Naive B cell (primary cell): Measurements from ENCODE around the gene CYP2W1. TPM values are rescaled to one million over a fixed set of nuclear protein-coding genes. Genes with fewer than 3 reads are reported as not detected.
A peak's percentile ranks its signal among the peaks of the same experiment; 100 is the strongest.

Source experiments
- ATAC-seq, 2 donors: fragments of 150-1000 bp; cut with Tn5 transposase; 2 replicates each; pipeline ENCODE4 v1.10.0; 2021; ENCODE audit warnings: low read depth in 2 of 2, mild to moderate bottlenecking in 2 of 2, moderate library complexity in 2 of 2
- DNase-seq: peaks from one replicate; pipeline ENCODE4 v3.0.0; 2022
- H3K27ac Mint-ChIP-seq, 6 donors: one replicate each; pipeline ENCODE4 v1.8.0; 2020 to 2022; ENCODE audit warnings: mild to moderate bottlenecking in 6 of 6, mixed read lengths in 6 of 6, moderate library complexity in 5 of 6, inconsistent platforms in 2 of 6
- H3K27me3 Mint-ChIP-seq, 3 donors: one replicate each; pipeline ENCODE4 v1.8.0; 2021 to 2022; ENCODE audit warnings: mixed read lengths in 3 of 3, mild to moderate bottlenecking in 1 of 3
- H3K36me3 Mint-ChIP-seq, 2 donors: one replicate each; pipeline ENCODE4 v1.8.0; 2020 to 2022; ENCODE audit warnings: mixed read lengths in 2 of 2, inconsistent platforms in 1 of 2, mild to moderate bottlenecking in 1 of 2
- H3K4me1 Mint-ChIP-seq, 3 donors: one replicate each; pipeline ENCODE4 v1.8.0; 2020 to 2022; ENCODE audit warnings: mixed read lengths in 3 of 3, inconsistent platforms in 1 of 3, mild to moderate bottlenecking in 1 of 3, moderate library complexity in 1 of 3
- H3K4me3 Mint-ChIP-seq, 8 donors: one replicate each; pipeline ENCODE4 v1.8.0; 2020 to 2022; ENCODE audit warnings: mild to moderate bottlenecking in 8 of 8, mixed read lengths in 8 of 8, moderate library complexity in 8 of 8, inconsistent platforms in 2 of 8
- H3K9me3 Mint-ChIP-seq, 7 donors: one replicate each; pipeline ENCODE4 v1.8.0; 2020 to 2022; ENCODE audit warnings: mixed read lengths in 7 of 7, mild to moderate bottlenecking in 5 of 7, inconsistent platforms in 2 of 7, moderate library complexity in 1 of 7
- polyA plus RNA-seq, 6 donors: library from polyadenylated mRNA; unstranded; fragments of 300-500 nt; fragmentation: Illumina TruSeq; gene quantifications; one replicate each; pipeline ENCODE4 v1.2.3, GENCODE V29; 2021; ENCODE audit warnings: low read depth in 6 of 6

The CYP2W1 gene
- polyA plus RNA-seq, 6 donors from 2014 or later: not detected

GRCh38 chr7:986766-987751, 4.1 kb downstream of the CYP2W1 start:
- Mint-ChIP-seq H3K27ac (no peak overlapping the region), H3K9me3 (no peaks in the 10 kb centered on the region), H3K27me3 (peaks cover 0 to 26% (median 16%) of the 10 kb centered on the region in 3 donors), H3K4me3 (no peak overlapping the region), H3K36me3 (no peaks in the 10 kb centered on the region), H3K4me1 (no peaks in the 10 kb centered on the region)
- ATAC-seq (no peak), DNase-seq (no peak)

- no peak overlapping the region for H3K27ac Mint-ChIP-seq
- no peak overlapping the region for H3K4me3 Mint-ChIP-seq
- ATAC-seq (no peak), DNase-seq (no peak)
- peaks cover under 1 to 2% (median 2%) of the 10 kb centered on the region in 3 donors for H3K4me1 Mint-ChIP-seq
- H3K27me3 Mint-ChIP-seq: peaks cover 0 to 26% (median 16%) of the 10 kb centered on the region in 3 donors
- no peaks in the 10 kb centered on the region for H3K9me3 Mint-ChIP-seq
- H3K36me3 Mint-ChIP-seq: no peaks in the 10 kb centered on the region
These were observed 4.9 kb downstream of the CYP2W1 start for GRCh38 chr7:987909-988308.

- H3K36me3 Mint-ChIP-seq: no peaks in the 10 kb centered on the region
- DNase-seq (no peak), ATAC-seq (no peak)
- H3K27ac Mint-ChIP-seq: no peak overlapping the region
- peaks cover 5 to 7% (median 6%) of the 10 kb centered on the region in 3 donors for H3K4me1 Mint-ChIP-seq
- H3K9me3 Mint-ChIP-seq: no peaks in the 10 kb centered on the region
- peaks cover 0 to 26% (median 16%) of the 10 kb centered on the region in 3 donors for H3K27me3 Mint-ChIP-seq
- no peak overlapping the region for H3K4me3 Mint-ChIP-seq
These were observed 5.5 kb downstream of the CYP2W1 start for GRCh38 chr7:988426-988911.

GRCh38 chr7:988963-989529, 6.1 kb downstream of the CYP2W1 start:
- Mint-ChIP-seq H3K27me3 (peaks cover 0 to 26% (median 16%) of the 10 kb centered on the region in 3 donors), H3K9me3 (no peaks in the 10 kb centered on the region), H3K27ac (no peak overlapping the region), H3K4me1 (peaks cover 5 to 8% (median 6%) of the 10 kb centered on the region in 3 donors), H3K36me3 (no peaks in the 10 kb centered on the region), H3K4me3 (no peak overlapping the region)
- DNase-seq: no peak
- ATAC-seq: no peak

GRCh38 chr7:990352-990932, 7.5 kb downstream of the CYP2W1 start:
- no peak for ATAC-seq
- H3K27me3 Mint-ChIP-seq: peaks cover 0 to 24% (median 12%) of the 10 kb centered on the region in 3 donors
- peaks cover 8 to 10% (median 9%) of the 10 kb centered on the region in 3 donors for H3K4me1 Mint-ChIP-seq
- H3K9me3 Mint-ChIP-seq: no peaks in the 10 kb centered on the region
- H3K27ac Mint-ChIP-seq: no peak overlapping the region
- no peak overlapping the region for H3K4me3 Mint-ChIP-seq
- H3K36me3 Mint-ChIP-seq: no peaks in the 10 kb centered on the region
- DNase-seq: no peak

DNA sequence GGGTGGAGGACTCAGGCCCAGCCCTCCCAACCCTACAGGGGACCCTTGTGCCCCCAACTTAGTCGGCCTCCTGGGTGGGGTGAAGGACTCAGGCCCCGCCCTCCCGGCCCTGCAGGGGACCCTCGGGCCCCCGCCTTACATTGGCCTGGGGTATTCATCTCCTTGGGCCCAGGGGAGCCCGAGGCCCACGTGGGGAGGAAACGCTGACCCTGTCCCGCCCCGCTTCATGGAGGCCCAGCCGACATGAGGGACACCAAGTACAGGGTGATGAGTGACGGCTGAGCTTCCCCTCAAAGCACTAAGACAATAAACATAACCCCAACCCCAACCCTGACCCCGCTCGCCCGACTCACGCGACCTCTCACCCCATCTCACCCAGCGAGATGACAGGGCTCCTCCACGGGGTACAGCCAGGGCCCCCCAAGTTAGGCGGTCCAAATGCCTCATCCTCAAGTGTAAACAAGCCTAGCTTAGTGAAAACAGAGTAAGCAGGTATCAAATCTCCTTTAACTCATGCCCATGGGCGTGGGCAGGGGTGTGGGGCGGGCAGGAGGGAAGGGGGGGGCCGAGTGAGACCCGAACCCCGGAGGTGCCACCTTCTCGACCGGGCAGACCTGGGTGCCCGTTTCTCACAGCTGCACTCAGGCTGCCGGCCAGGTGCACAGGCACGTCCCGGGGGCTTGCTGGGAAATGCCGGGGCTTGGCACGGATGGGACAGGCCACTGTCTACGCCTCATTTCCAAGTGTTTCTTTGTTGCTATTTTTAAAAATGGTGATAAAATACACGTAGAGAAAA, 8.2 kb downstream of the CYP2W1 start:
- DNase-seq: no peak
- no peak for ATAC-seq
- peaks cover 8 to 10% (median 9%) of the 10 kb centered on the region in 3 donors for H3K4me1 Mint-ChIP-seq
- H3K9me3 Mint-ChIP-seq: no peaks in the 10 kb centered on the region
- H3K4me3 Mint-ChIP-seq: no peak overlapping the region
- peaks cover 0 to 17% (median 6%) of the 10 kb centered on the region in 3 donors for H3K27me3 Mint-ChIP-seq
- peak overlapping the region in 1 of 6 donors; percentile 72 for H3K27ac Mint-ChIP-seq
- no peaks in the 10 kb centered on the region for H3K36me3 Mint-ChIP-seq

DNA sequence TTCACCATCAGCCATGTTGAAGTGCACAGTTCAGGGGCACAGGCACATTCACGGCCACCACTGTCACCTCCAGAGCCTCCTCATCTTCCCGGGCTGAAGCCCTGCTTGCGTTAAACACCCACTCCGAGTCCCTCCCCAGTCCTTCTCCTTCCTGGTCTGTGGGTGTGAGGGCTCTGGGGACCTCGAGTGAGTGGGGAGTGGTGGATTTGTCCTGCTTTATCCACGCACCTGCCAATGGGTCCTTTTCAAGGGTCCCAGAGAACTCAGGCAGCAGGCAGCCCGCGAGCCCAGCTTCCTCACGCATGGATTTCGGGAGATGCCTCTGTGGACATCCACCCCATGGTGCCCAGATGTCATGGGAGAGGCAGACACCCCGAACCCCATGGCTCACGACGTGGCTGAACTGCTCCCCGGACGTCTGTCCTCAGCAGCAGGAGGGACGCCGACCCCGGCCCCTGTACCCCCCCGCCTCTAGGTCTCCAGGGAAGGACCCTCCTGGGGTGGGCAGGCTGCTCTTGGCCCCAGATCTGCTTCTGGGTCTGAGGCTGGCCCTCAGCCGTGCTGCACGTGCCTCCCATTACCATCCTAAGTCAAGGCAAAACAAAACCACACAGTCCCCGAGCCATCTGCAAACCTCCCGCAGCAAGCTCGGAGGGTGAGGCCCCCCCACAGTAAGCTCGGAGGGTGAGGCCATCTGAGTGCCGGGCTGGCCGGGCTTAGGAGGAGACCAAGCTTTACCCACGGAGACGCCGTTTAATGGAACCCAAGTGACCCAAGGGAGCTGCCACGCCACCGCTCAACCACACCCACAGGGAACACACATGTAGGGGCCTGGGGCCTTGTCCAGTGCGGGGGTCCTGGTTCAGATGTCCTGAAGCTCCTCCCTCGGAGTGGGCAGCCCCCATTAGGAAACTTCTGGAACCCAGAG, 9.0 kb downstream of the CYP2W1 start:
- Mint-ChIP-seq H3K27me3 (peaks cover 0 to 9% (median 6%) of the 10 kb centered on the region in 3 donors), H3K4me1 (peaks cover 8 to 10% (median 9%) of the 10 kb centered on the region in 3 donors), H3K27ac (peak overlapping the region in 3 of 6 donors; percentile 34 to 47 (median 42)), H3K36me3 (no peaks in the 10 kb centered on the region), H3K4me3 (peak overlapping the region in 1 of 8 donors; percentile 11), H3K9me3 (no peaks in the 10 kb centered on the region)
- DNase-seq: no peak
- ATAC-seq: no peak

DNA sequence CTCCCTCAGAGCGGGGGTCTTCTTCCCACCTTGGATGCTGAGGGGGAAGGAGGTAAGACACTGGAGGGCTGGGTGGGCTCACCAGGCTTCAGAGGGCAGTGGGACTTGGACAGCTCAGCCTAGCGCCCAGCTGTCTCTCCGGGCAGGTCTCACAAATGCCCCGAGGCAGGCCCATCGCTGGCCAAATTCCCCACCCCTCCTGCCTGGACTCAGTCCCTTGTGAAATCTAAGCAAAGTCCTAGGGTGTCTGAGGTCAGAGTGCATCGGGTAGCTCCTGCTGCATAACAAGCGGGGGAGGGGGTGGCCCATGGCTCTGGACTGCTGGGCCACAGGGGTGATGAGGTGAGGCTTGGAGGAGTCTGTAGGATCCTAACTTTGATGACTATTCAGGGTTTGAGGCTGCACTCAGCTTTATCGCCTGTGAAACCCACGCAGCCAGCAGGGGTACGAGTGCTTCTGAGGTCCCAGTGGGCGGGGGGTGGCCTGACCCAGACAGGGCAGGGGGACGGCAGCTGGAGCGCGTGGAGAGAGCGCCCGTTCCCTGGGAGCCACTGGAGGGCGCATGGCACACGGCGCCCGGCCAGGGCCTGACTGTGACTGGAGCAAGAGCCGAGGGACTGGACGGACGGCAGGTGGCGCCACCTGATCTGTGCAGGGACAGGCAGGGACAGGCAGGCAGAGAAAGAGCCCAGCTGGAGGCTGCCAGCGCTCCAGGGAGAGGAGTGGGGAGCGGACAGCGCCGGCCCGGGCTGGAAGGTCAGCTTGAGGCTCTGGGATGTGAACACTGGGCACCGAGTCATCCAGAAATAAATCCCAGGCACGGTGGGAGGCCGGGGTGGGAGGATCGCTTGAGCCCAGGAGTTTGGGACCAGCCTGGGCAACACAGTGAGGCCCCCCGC, 10.0 kb downstream of the CYP2W1 start:
- Mint-ChIP-seq H3K4me1 (peaks cover 8 to 10% (median 9%) of the 10 kb centered on the region in 3 donors), H3K27ac (peak overlapping the region in 5 of 6 donors; percentile 15 to 94 (median 83)), H3K36me3 (no peaks in the 10 kb centered on the region), H3K27me3 (peaks cover 0 to 4% (median 3%) of the 10 kb centered on the region in 3 donors), H3K4me3 (peak overlapping the region in 1 of 8 donors; percentile 22), H3K9me3 (no peaks in the 10 kb centered on the region)
- peak; percentile 94 to 95 for ATAC-seq
- peak; percentile 89 for DNase-seq

DNA sequence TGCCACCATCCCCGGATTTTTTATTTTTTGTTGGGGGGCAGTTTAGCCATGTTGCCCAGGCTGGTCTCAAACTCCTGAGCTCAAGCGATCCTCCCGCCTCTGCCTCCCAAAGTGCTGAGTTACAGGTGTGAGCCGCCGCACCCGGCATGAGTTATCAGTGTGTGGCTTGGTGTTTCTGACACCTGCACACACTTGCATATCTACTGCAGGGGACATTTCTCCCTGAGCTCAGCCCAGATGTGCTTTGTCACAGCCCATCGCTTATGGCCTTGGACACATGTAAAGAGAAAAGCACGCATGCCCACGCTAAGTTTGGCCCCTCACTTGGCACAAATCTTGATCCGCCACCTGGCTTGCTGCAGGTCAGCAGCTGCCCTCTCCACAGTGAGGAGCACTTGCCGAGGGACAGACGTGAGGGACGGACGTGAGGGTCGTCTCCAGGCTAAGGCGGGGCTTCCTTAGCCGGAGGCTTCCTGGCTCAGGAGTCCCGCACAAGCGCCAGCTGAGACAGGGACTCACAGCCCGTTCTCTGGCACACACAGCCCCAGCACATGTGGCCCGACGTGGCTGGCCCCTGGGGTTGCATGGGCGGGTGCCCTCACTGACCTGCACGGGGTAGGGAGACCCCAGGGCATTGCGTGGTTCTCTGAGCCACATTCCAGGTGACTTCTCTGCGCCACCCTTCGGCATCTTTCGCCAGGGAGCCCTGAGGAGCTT, 11.8 kb downstream of the CYP2W1 start:
- Mint-ChIP-seq H3K36me3 (no peaks in the 10 kb centered on the region), H3K27ac (peak overlapping the region in 4 of 6 donors; percentile 38 to 90 (median 86)), H3K4me3 (peak overlapping the region in 1 of 8 donors; percentile 27), H3K9me3 (no peaks in the 10 kb centered on the region), H3K27me3 (no peaks in the 10 kb centered on the region), H3K4me1 (peaks cover 8 to 10% (median 9%) of the 10 kb centered on the region in 3 donors)
- no peak for DNase-seq
- ATAC-seq: no peak

DNA sequence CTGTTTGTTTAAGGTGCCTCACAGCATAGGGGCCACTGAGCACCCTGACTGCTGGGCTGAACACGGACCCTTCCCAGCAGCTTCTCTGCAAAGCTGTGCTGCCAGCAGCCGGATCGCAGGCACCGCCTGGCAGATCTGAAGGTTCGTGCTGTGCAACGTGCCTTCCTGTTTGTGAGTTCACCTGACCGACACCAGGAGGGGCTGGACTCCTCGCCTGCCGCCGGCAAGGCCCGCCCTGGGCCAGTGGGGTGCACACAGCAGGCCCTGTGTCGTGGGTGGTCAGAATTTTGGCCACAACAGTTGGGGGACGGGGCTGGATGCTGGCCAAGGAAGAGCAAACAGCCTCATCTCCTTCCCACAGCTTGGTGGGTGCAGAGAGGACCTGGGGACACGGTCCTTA, 12.6 kb downstream of the CYP2W1 start:
- H3K36me3 Mint-ChIP-seq: no peaks in the 10 kb centered on the region
- H3K27me3 Mint-ChIP-seq: no peaks in the 10 kb centered on the region
- no peak overlapping the region for H3K4me3 Mint-ChIP-seq
- ATAC-seq: no peak
- H3K4me1 Mint-ChIP-seq: peaks cover 12 to 13% (median 13%) of the 10 kb centered on the region in 3 donors
- H3K27ac Mint-ChIP-seq: peak overlapping the region in 1 of 6 donors; percentile 26
- H3K9me3 Mint-ChIP-seq: no peaks in the 10 kb centered on the region
- no peak for DNase-seq
